HepG2 (cell line): ENCODE data around the gene TXNRD3. TPM values are rescaled to one million over a fixed set of nuclear protein-coding genes. Genes with fewer than 3 reads are reported as not detected.

Source experiments
- ATAC-seq: fragments of 200-7000 bp; cut with Tn5 transposase; 3 replicates; pipeline ENCODE4 v1.9.1; 2020; ENCODE audit warnings: mild to moderate bottlenecking, moderate library complexity
- BruUV-seq: library from RNA; stranded (reverse); fragments of 400-500 nt; replicated peaks from 2 replicates; lab custom pipeline; 2021; lab: Mats Ljungman, UMichigan
- CTCF ChIA-PET: fragments of 300-600 bp; formaldehyde crosslinking; extraction: SDS; loops from one replicate; lab custom pipeline; 2021; ENCODE audit warnings: low total read pairs, inconsistent platforms, low intra/inter-chr PET ratio; lab: Yijun Ruan, JAX
- POLR2A ChIA-PET: fragments of 350-600 bp; sonication (Branson Sonifier 250); formaldehyde crosslinking; loops from one replicate; lab custom pipeline; 2020; ENCODE audit warnings: antibody characterized with exemption, inconsistent platforms; lab: Yijun Ruan, JAX
- DNase-seq: peaks from one replicate; pipeline ENCODE4 v3.0.0-alpha.2; 2015; ENCODE audit warnings: low spot score
- FAIRE-seq: peaks from 3 replicates; lab custom pipeline; 2011; peaks lifted over from hg19 to GRCh38; lab: Jason Lieb, UNC
- H2AFZ ChIP-seq: one replicate; pipeline ENCODE4 v1.6.1; 2011; ENCODE audit warnings: low read length, inconsistent platforms
- H3K27ac ChIP-seq: fragments of 300-600 bp; 3 replicates; pipeline ENCODE4 v1.8.0; 2011; ENCODE audit warnings: mixed run types, mild to moderate bottlenecking, mixed read lengths, low read length, inconsistent platforms; ENCODE audit not compliant: insufficient read depth; ENCODE audit errors: extremely low read length
- H3K27me3 ChIP-seq, 2 experiments: fragments of 200-600 bp in 1 of 2; 2 replicates in 1 of 2; 3 replicates in 1 of 2; pipeline versions ENCODE4 v1.6.0 to v1.8.0; 2011; ENCODE audit warnings: low read length in 2 of 2, mild to moderate bottlenecking in 2 of 2, moderate library complexity in 2 of 2, inconsistent platforms in 1 of 2; ENCODE audit not compliant: insufficient read depth in 2 of 2, control insufficient read depth in 1 of 2
- H3K36me3 ChIP-seq, 2 experiments: fragments of 200-600 bp in 1 of 2; replicated peaks in 1 of 2; 2 replicates in 1 of 2; 3 replicates in 1 of 2; pipeline versions ENCODE4 v1.5.1 to v1.8.0; 2011; ENCODE audit warnings: low read length in 2 of 2, inconsistent platforms in 1 of 2; ENCODE audit not compliant: insufficient read depth in 2 of 2, control insufficient read depth in 1 of 2
- H3K4me1 ChIP-seq: 2 replicates; pipeline ENCODE4 v1.5.1; 2012; ENCODE audit warnings: low read length, inconsistent platforms; ENCODE audit not compliant: insufficient read depth
- H3K4me2 ChIP-seq: 2 replicates; pipeline ENCODE4 v1.6.0; 2011; ENCODE audit warnings: low read depth, low read length, inconsistent platforms
- H3K4me3 ChIP-seq, 3 experiments: fragments of 200-600 bp in 1 of 3; sonication (generic), shearing (Covaris generic) in 1 of 3; replicated peaks in 1 of 3; 2 replicates each; pipeline ENCODE4 v1.5.1; 2011 to 2016; ENCODE audit warnings: low read length in 3 of 3, inconsistent platforms in 2 of 3, low read depth in 2 of 3, mild to moderate bottlenecking in 2 of 3, control low read depth in 1 of 3, mixed read lengths in 1 of 3; ENCODE audit not compliant: insufficient read depth in 1 of 3
- H3K79me2 ChIP-seq: one replicate; pipeline ENCODE4 v1.6.1; 2011; ENCODE audit warnings: low read length, inconsistent platforms; ENCODE audit not compliant: insufficient read depth
- H3K9ac ChIP-seq: 2 replicates; pipeline ENCODE4 v1.6.0; 2011; ENCODE audit warnings: mild to moderate bottlenecking, low read depth, low read length, inconsistent platforms; ENCODE audit not compliant: insufficient read depth
- H3K9me3 ChIP-seq: 2 replicates; pipeline ENCODE4 v1.5.1; 2012; ENCODE audit warnings: mild to moderate bottlenecking, low read length
- H4K20me1 ChIP-seq: 2 replicates; pipeline ENCODE4 v1.6.0; 2011; ENCODE audit warnings: inconsistent platforms, mild to moderate bottlenecking, low read length, moderate library complexity; ENCODE audit not compliant: insufficient read depth
- ATF7 ChIP-seq, 2 experiments: fragments of 450-650 bp in 1 of 2; sonication (generic) in 1 of 2; formaldehyde crosslinking in 1 of 2; IDR thresholded peaks; 2 replicates each; pipeline versions ENCODE4 v1.4.0 to v1.6.1; 2016 to 2020; ENCODE audit warnings: antibody characterized with exemption in 1 of 2, mild to moderate bottlenecking in 1 of 2, missing genetic modification reagents in 1 of 2
- ETV6 ChIP-seq: sonication (generic); formaldehyde crosslinking; conservative IDR thresholded peaks from 2 replicates; pipeline ENCODE4 v1.4.0; 2020; ENCODE audit warnings: missing genetic modification reagents
- GATAD2A ChIP-seq: IDR thresholded peaks from 2 replicates; pipeline ENCODE4 v1.6.1; 2016
- HES4 ChIP-seq: sonication (generic); formaldehyde crosslinking; IDR thresholded peaks from 2 replicates; pipeline ENCODE4 v1.9.0; 2021; ENCODE audit warnings: mild to moderate bottlenecking, missing genetic modification reagents, borderline replicate concordance
- JDP2 ChIP-seq: sonication (generic); formaldehyde crosslinking; IDR thresholded peaks from 2 replicates; pipeline ENCODE4 v1.8.1; 2022; ENCODE audit warnings: missing genetic modification reagents, borderline replicate concordance
- NFATC3 ChIP-seq: sonication (generic); formaldehyde crosslinking; IDR thresholded peaks from 2 replicates; pipeline ENCODE4 v1.5.1; 2020; ENCODE audit warnings: mild to moderate bottlenecking, missing genetic modification reagents
- YEATS4 ChIP-seq: sonication (generic); formaldehyde crosslinking; IDR thresholded peaks from 2 replicates; pipeline ENCODE4 v1.4.0; 2020; ENCODE audit warnings: missing genetic modification reagents, borderline replicate concordance
- ZFP62 ChIP-seq: sonication (generic); formaldehyde crosslinking; IDR thresholded peaks from 2 replicates; pipeline ENCODE4 v1.4.0; 2020; ENCODE audit warnings: missing genetic modification reagents
- ZIK1 ChIP-seq: sonication (generic); formaldehyde crosslinking; IDR thresholded peaks from 2 replicates; pipeline ENCODE4 v1.5.0; 2020; ENCODE audit warnings: mild to moderate bottlenecking, low read depth, missing genetic modification reagents, borderline replicate concordance
- ZNF326 ChIP-seq: sonication (generic); formaldehyde crosslinking; IDR thresholded peaks from 2 replicates; pipeline ENCODE4 v1.4.0; 2020; ENCODE audit warnings: missing genetic modification reagents, borderline replicate concordance
- WGBS: methylation state at CpG from one replicate; pipeline ENCODE4 v1.1.6; 2017; ENCODE audit warnings: low lambda C conversion rate; 5-methylcytosine and 5-hydroxymethylcytosine counted together
- in situ Hi-C: cut with HindIII; loops from 2 replicates; pipeline ENCODE4 v1.10.0; 2017; ENCODE audit warnings: low pct_unique_long_range_greater_than_20kb; ENCODE audit not compliant: extremely low pct_ligation_motif_present
- intact Hi-C: fragments of 100-400 bp; cut with micrococcal nuclease; formaldehyde crosslinking; loops from one replicate; pipeline ENCODE4 v1.10.0; 2022; ENCODE audit not compliant: unreplicated experiment
- polyA plus RNA-seq, 8 experiments: library from polyadenylated mRNA; depleted of rRNA in 3 of 8; stranded (reverse) in 7 of 8; unstranded in 1 of 8; fragments of >200 nt; fragmentation: Illumina TruSeq in 4 of 8; extraction: Trizol in 4 of 8; gene quantifications; 2 replicates each; pipeline versions ENCODE4 v1.2.1 to v1.2.3, GENCODE V29; 2011 to 2016; ENCODE audit warnings: low read depth in 4 of 8, missing spikeins in 1 of 8, mixed read lengths in 1 of 8; ENCODE audit not compliant: insufficient read depth in 1 of 8
- total RNA-seq, 5 experiments: library from RNA; depleted of rRNA; stranded (reverse); fragments of >200 nt; fragmentation: Illumina TruSeq; extraction: Trizol; gene quantifications; 2 replicates each; pipeline ENCODE4 v1.2.3, GENCODE V29; 2016; ENCODE audit warnings: low read depth in 1 of 5

TXNRD3 gene
- total and polyA plus RNA-seq, 2 of the 13 experiments (the other 11 are each of a cell fraction or from before 2014, with no cell fraction given), result 4.8 to 20.7 TPM

- in situ Hi-C loops, result no loop called here
- DNase-seq (no peak), FAIRE-seq (no peak), ATAC-seq (no peak)
- WGBS, result 21% methylated on average over 2 of the region's 2 CpGs
- Histone ChIP-seq H3K4me3 (no peak overlapping the region), H4K20me1 (no peaks in the 10 kb centered on the region; the same call in 1 of the 2 replicates), H3K36me3 (no peaks in the 10 kb centered on the region), H3K4me1 (peaks cover 17% of the 10 kb centered on the region), H3K27ac (no peak overlapping the region), H3K4me2 (no peak overlapping the region), H2AFZ (no peak overlapping the region), H3K27me3 (peaks cover 5 to 54% of the 10 kb centered on the region in 2 experiments; a peak in 4 of 5 replicates), H3K9ac (no peak overlapping the region), H3K79me2 (no peaks in the 10 kb centered on the region), H3K9me3 (no peaks in the 10 kb centered on the region)
- intact Hi-C loops, result no loop called here
- TF ChIP-seq ZNF326 (CRISPR knock-in tag), result no peak
- CTCF ChIA-PET, result no interaction called here
- BruUV-seq, result no TSS peak
- POLR2A ChIA-PET, result no interaction called here
Observed at GRCh38 chr3:126682009-126682408, 27.1 kb upstream of the TXNRD3 start.

- POLR2A ChIA-PET, result no interaction called here
Observed at GRCh38 chr3:126680667-126681055, 25.7 kb upstream of the TXNRD3 start.

More at GRCh38 chr3:126680667-126681055, 25.7 kb upstream of the TXNRD3 start:
- intact Hi-C loops, result no loop called here
- Histone ChIP-seq H3K9ac (no peak overlapping the region), H3K9me3 (no peaks in the 10 kb centered on the region), H3K4me3 (no peak overlapping the region)
- TF ChIP-seq JDP2 (CRISPR knock-in tag) (no peak), NFATC3 (CRISPR knock-in tag) (no peak), ATF7 (IDR thresholded peaks at IDR 0.05) (no peak), ATF7 (CRISPR knock-in tag; IDR thresholded peaks at IDR 0.05) (no peak), ZFP62 (CRISPR knock-in tag) (no peak), HES4 (CRISPR knock-in tag) (no peak), ETV6 (no peak), YEATS4 (CRISPR knock-in tag) (no peak), ZIK1 (CRISPR knock-in tag) (no peak), GATAD2A (CRISPR knock-in tag) (no peak)
- TF ChIP-seq, all 625 proteins: peak for 0
- no peak for ATAC-seq
- no peaks in the 10 kb centered on the region for H3K79me2 ChIP-seq
- H3K36me3 ChIP-seq, result no peaks in the 10 kb centered on the region
- in situ Hi-C loops, result no loop called here
- peaks cover 17% of the 10 kb centered on the region for H3K4me1 ChIP-seq
- no TSS peak for BruUV-seq
- CTCF ChIA-PET, result no interaction called here
- H2AFZ ChIP-seq, result no peak overlapping the region
- peaks cover 6 to 57% of the 10 kb centered on the region in 2 experiments; a peak in 4 of 5 replicates for H3K27me3 ChIP-seq
- DNase-seq, result no peak
- no peak overlapping the region for H3K27ac ChIP-seq
- WGBS, result 37% methylated on average over 4 of the region's 4 CpGs
- no peaks in the 10 kb centered on the region; the same call in 1 of the 2 replicates for H4K20me1 ChIP-seq
- no peak for FAIRE-seq
- H3K4me2 ChIP-seq, result no peak overlapping the region
